H1 (cell line): ENCODE measurements around the gene SKA1. TPM values are rescaled to one million over a fixed set of nuclear protein-coding genes. Genes with fewer than 3 reads are reported as not detected.

Experiments used
- CHD2 ChIP-seq: IDR thresholded peaks from 2 replicates; pipeline ENCODE4 v1.6.1; 2012; ENCODE audit warnings: low read length, improper control_type of control experiment
- KDM1A ChIP-seq: fragments of 200-600, 300-600 bp; sonication (generic); IDR thresholded peaks from 2 replicates; pipeline ENCODE4 v1.7.1; 2016; ENCODE audit warnings: mild to moderate bottlenecking, low read length, borderline replicate concordance
- RFX5 ChIP-seq: IDR thresholded peaks from 2 replicates; pipeline ENCODE4 v1.6.1; 2011; ENCODE audit warnings: low read depth, low read length, improper control_type of control experiment, borderline replicate concordance
- RNF2 ChIP-seq: fragments of 200-900, 300-1000 bp; sonication (generic); IDR thresholded peaks from 2 replicates; pipeline ENCODE4 v1.7.1; 2016; ENCODE audit warnings: borderline replicate concordance, low read depth, mild to moderate bottlenecking, antibody characterized with exemption, low read length; ENCODE audit not compliant: poor library complexity, severe bottlenecking; ENCODE audit errors: missing control alignments
- RXRA ChIP-seq: IDR thresholded peaks from 2 replicates; pipeline ENCODE4 v1.6.1; 2011; ENCODE audit warnings: low read depth, mild to moderate bottlenecking, low read length, moderate library complexity; ENCODE audit not compliant: insufficient read depth
- SUZ12 ChIP-seq: fragments of 200-600 bp; sonication (generic); IDR thresholded peaks from 2 replicates; pipeline ENCODE4 v1.6.1; 2012; ENCODE audit warnings: mild to moderate bottlenecking, inconsistent platforms, low read length, moderate library complexity, mixed read lengths
- TAF1 ChIP-seq: IDR thresholded peaks from 2 replicates; pipeline ENCODE4 v1.6.1; 2011; ENCODE audit warnings: mild to moderate bottlenecking, low read depth, low read length
- polyA plus RNA-seq, 7 experiments: library from polyadenylated mRNA; depleted of rRNA in 3 of 7; stranded (reverse) in 5 of 7; unstranded in 2 of 7; fragments of >200 nt in 5 of 7; fragments of 200-250 nt in 2 of 7; gene quantifications; 1 replicate in 5 of 7; 2 replicates in 1 of 7; 4 replicates in 1 of 7; pipeline versions ENCODE4 v1.2.1 to v1.2.3, GENCODE V29; 2011 to 2013; ENCODE audit warnings: missing spikeins in 2 of 7, mixed read lengths in 2 of 7
- total RNA-seq: library from RNA; stranded (reverse); fragmentation: NEBNext Ultra II Directional; extraction: Animal tissue kit (Norgen Biotek cat#: 25700); gene quantifications from 2 replicates; pipeline ENCODE4 v1.2.1, GENCODE V29; 2021

The SKA1 gene
- total and polyA plus RNA-seq, 2 of the 8 experiments (the other 6 are each of a cell fraction or from before 2014, with no cell fraction given), result 8.6 to 22.9 TPM

- no peak for TF ChIP-seq RNF2
- no peak for TF ChIP-seq SUZ12
- TF ChIP-seq KDM1A, result no peak
- TF ChIP-seq RXRA, result no peak
- TF ChIP-seq TAF1, result no peak
- no peak for TF ChIP-seq CHD2
- TF ChIP-seq RFX5, result no peak
Observed at GRCh38 chr18:50377061-50377798, 2.4 kb downstream of the SKA1 start (continued).
